ENCODE data around the gene TMEM222.

DNA sequence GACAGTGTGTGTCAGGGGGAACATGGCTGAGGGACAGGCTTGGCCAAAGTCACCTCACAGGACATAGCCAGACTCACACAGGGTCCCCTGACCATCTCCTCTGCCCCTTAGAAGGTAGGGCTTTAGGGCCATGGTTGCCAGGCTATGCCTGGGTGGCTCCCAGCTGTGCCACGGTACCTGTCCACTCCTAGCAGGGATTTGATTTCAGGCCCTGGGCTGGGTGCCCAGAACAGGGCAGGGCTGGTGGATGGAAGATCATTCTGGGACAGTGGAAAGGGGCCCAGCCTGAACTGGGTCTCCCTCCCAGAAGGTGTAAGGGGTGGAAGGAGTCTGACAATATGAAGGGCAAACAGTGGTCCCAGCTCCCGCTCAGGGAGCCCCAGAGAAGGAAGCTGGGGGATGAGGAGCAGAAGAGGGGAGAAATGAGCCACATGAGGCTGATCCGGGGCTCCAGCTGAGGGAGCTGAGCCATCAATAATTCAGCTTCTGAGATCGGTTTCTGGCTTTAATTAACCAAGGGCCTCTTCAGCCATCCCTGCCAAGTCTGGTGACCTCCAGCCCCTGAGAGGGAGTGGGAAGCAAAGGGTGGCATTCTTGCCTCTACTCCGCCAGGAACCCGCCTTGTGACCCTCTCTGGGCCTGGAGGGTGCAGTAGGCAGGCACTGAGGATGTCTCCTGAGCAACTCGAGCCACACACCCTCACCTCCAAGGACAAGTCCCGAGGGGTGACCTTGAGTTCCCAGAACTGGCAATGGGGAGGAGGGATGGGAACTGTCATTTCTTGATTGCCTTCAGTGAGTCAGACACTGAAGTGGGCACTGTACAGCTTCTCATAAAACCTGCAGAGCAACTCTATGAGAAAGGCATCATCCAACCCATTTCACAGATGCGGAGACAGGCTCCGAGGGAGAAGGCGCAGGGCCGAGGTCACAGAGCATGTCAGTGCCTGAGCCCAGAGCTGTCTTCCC lies 59.1 kb downstream of the TMEM222 start:
- no peak for TF ChIP-seq POLR2AphosphoS5 (IDR thresholded peaks at IDR 0.05; ENCODE audit: low read depth, low read length)
- TF ChIP-seq REST (IDR thresholded peaks at IDR 0.05; ENCODE audit: insufficient read depth in 1 of 2, low read depth in 2 of 2, low read length in 2 of 2), result no peak
- no peak for TF ChIP-seq SIN3A (IDR thresholded peaks at IDR 0.05; ENCODE audit: borderline replicate concordance, insufficient read depth, low read length)

Data from PFSK-1 (cell line).